GM19438 (cell line): ENCODE results near the gene TUBAL3.

Source experiments
- ATAC-seq: cut with Tn5 transposase; IDR thresholded peaks from one replicate; pipeline ENCODE4 v1.9.1; 2021; ENCODE audit warnings: low read depth; ENCODE audit not compliant: unreplicated experiment

Gene TUBAL3

GRCh38 chr10:5343979-5344378 lies 60.6 kb downstream of the TUBAL3 start:
- no peak for ATAC-seq

- ATAC-seq: no peak
These were observed 61.1 kb downstream of the TUBAL3 start for GRCh38 chr10:5343561-5343960.
